HepG2 (cell line): ENCODE results near the gene CCDC73. TPM values are rescaled to one million over a fixed set of nuclear protein-coding genes. Genes with fewer than 3 reads are reported as not detected.

ENCODE experiments used
- ATAC-seq: fragments of 200-7000 bp; cut with Tn5 transposase; 3 replicates; pipeline ENCODE4 v1.9.1; 2020; ENCODE audit warnings: mild to moderate bottlenecking, moderate library complexity
- BruUV-seq: library from RNA; stranded (reverse); fragments of 400-500 nt; replicated peaks from 2 replicates; lab custom pipeline; 2021; lab: Mats Ljungman, UMichigan
- CTCF ChIA-PET: fragments of 300-600 bp; formaldehyde crosslinking; extraction: SDS; loops from one replicate; lab custom pipeline; 2021; ENCODE audit warnings: low total read pairs, inconsistent platforms, low intra/inter-chr PET ratio; lab: Yijun Ruan, JAX
- POLR2A ChIA-PET: fragments of 350-600 bp; sonication (Branson Sonifier 250); formaldehyde crosslinking; loops from one replicate; lab custom pipeline; 2020; ENCODE audit warnings: antibody characterized with exemption, inconsistent platforms; lab: Yijun Ruan, JAX
- DNase-seq: peaks from one replicate; pipeline ENCODE4 v3.0.0-alpha.2; 2015; ENCODE audit warnings: low spot score
- FAIRE-seq: peaks from 3 replicates; lab custom pipeline; 2011; peaks lifted over from hg19 to GRCh38; lab: Jason Lieb, UNC
- H2AFZ ChIP-seq: one replicate; pipeline ENCODE4 v1.6.1; 2011; ENCODE audit warnings: low read length, inconsistent platforms
- H3K27ac ChIP-seq: fragments of 300-600 bp; 3 replicates; pipeline ENCODE4 v1.8.0; 2011; ENCODE audit warnings: mixed run types, mild to moderate bottlenecking, mixed read lengths, low read length, inconsistent platforms; ENCODE audit not compliant: insufficient read depth; ENCODE audit errors: extremely low read length
- H3K27me3 ChIP-seq, 2 experiments: fragments of 200-600 bp in 1 of 2; 2 replicates in 1 of 2; 3 replicates in 1 of 2; pipeline versions ENCODE4 v1.6.0 to v1.8.0; 2011; ENCODE audit warnings: low read length in 2 of 2, mild to moderate bottlenecking in 2 of 2, moderate library complexity in 2 of 2, inconsistent platforms in 1 of 2; ENCODE audit not compliant: insufficient read depth in 2 of 2, control insufficient read depth in 1 of 2
- H3K36me3 ChIP-seq, 2 experiments: fragments of 200-600 bp in 1 of 2; replicated peaks in 1 of 2; 2 replicates in 1 of 2; 3 replicates in 1 of 2; pipeline versions ENCODE4 v1.5.1 to v1.8.0; 2011; ENCODE audit warnings: low read length in 2 of 2, inconsistent platforms in 1 of 2; ENCODE audit not compliant: insufficient read depth in 2 of 2, control insufficient read depth in 1 of 2
- H3K4me1 ChIP-seq: 2 replicates; pipeline ENCODE4 v1.5.1; 2012; ENCODE audit warnings: low read length, inconsistent platforms; ENCODE audit not compliant: insufficient read depth
- H3K4me2 ChIP-seq: 2 replicates; pipeline ENCODE4 v1.6.0; 2011; ENCODE audit warnings: low read depth, low read length, inconsistent platforms
- H3K4me3 ChIP-seq, 3 experiments: fragments of 200-600 bp in 1 of 3; sonication (generic), shearing (Covaris generic) in 1 of 3; replicated peaks in 1 of 3; 2 replicates each; pipeline ENCODE4 v1.5.1; 2011 to 2016; ENCODE audit warnings: low read length in 3 of 3, inconsistent platforms in 2 of 3, low read depth in 2 of 3, mild to moderate bottlenecking in 2 of 3, control low read depth in 1 of 3, mixed read lengths in 1 of 3; ENCODE audit not compliant: insufficient read depth in 1 of 3
- H3K79me2 ChIP-seq: one replicate; pipeline ENCODE4 v1.6.1; 2011; ENCODE audit warnings: low read length, inconsistent platforms; ENCODE audit not compliant: insufficient read depth
- H3K9ac ChIP-seq: 2 replicates; pipeline ENCODE4 v1.6.0; 2011; ENCODE audit warnings: mild to moderate bottlenecking, low read depth, low read length, inconsistent platforms; ENCODE audit not compliant: insufficient read depth
- H3K9me3 ChIP-seq: 2 replicates; pipeline ENCODE4 v1.5.1; 2012; ENCODE audit warnings: mild to moderate bottlenecking, low read length
- H4K20me1 ChIP-seq: 2 replicates; pipeline ENCODE4 v1.6.0; 2011; ENCODE audit warnings: inconsistent platforms, mild to moderate bottlenecking, low read length, moderate library complexity; ENCODE audit not compliant: insufficient read depth
- ELF3 ChIP-seq: IDR thresholded peaks from 2 replicates; pipeline ENCODE4 v1.6.1; 2016; ENCODE audit warnings: missing genetic modification reagents, missing compliant biosample characterization
- GABPA ChIP-seq, 2 experiments: IDR thresholded peaks; 2 replicates each; pipeline ENCODE4 v1.6.1; 2011 to 2016; ENCODE audit warnings: low read depth in 2 of 2, low read length in 1 of 2, missing biosample characterization in 1 of 2, missing genetic modification characterization in 1 of 2
- NR2F6 ChIP-seq, 2 experiments: IDR thresholded peaks; 2 replicates each; pipeline ENCODE4 v1.6.1; 2016; ENCODE audit warnings: antibody characterized with exemption in 1 of 2, mild to moderate bottlenecking in 1 of 2
- TEAD3 ChIP-seq: optimal IDR thresholded peaks from 2 replicates; pipeline ENCODE3; 2016; ENCODE audit warnings: borderline replicate concordance
- TIGD3 ChIP-seq: sonication (generic); formaldehyde crosslinking; IDR thresholded peaks from 2 replicates; pipeline ENCODE4 v1.5.1; 2020; ENCODE audit warnings: mild to moderate bottlenecking, missing genetic modification reagents, borderline replicate concordance
- ZFP41 ChIP-seq: sonication (generic); formaldehyde crosslinking; IDR thresholded peaks from 2 replicates; pipeline ENCODE4 v1.4.0; 2020; ENCODE audit warnings: mild to moderate bottlenecking, missing genetic modification reagents, borderline replicate concordance
- ZSCAN22 ChIP-seq: sonication (generic); formaldehyde crosslinking; IDR thresholded peaks from 2 replicates; pipeline ENCODE4 v1.4.0; 2020; ENCODE audit warnings: mild to moderate bottlenecking, missing genetic modification reagents
- WGBS: methylation state at CpG from one replicate; pipeline ENCODE4 v1.1.6; 2017; ENCODE audit warnings: low lambda C conversion rate; 5-methylcytosine and 5-hydroxymethylcytosine counted together
- in situ Hi-C: cut with HindIII; loops from 2 replicates; pipeline ENCODE4 v1.10.0; 2017; ENCODE audit warnings: low pct_unique_long_range_greater_than_20kb; ENCODE audit not compliant: extremely low pct_ligation_motif_present
- intact Hi-C: fragments of 100-400 bp; cut with micrococcal nuclease; formaldehyde crosslinking; loops from one replicate; pipeline ENCODE4 v1.10.0; 2022; ENCODE audit not compliant: unreplicated experiment
- polyA plus RNA-seq, 8 experiments: library from polyadenylated mRNA; depleted of rRNA in 3 of 8; stranded (reverse) in 7 of 8; unstranded in 1 of 8; fragments of >200 nt; fragmentation: Illumina TruSeq in 4 of 8; extraction: Trizol in 4 of 8; gene quantifications; 2 replicates each; pipeline versions ENCODE4 v1.2.1 to v1.2.3, GENCODE V29; 2011 to 2016; ENCODE audit warnings: low read depth in 4 of 8, missing spikeins in 1 of 8, mixed read lengths in 1 of 8; ENCODE audit not compliant: insufficient read depth in 1 of 8
- total RNA-seq, 5 experiments: library from RNA; depleted of rRNA; stranded (reverse); fragments of >200 nt; fragmentation: Illumina TruSeq; extraction: Trizol; gene quantifications; 2 replicates each; pipeline ENCODE4 v1.2.3, GENCODE V29; 2016; ENCODE audit warnings: low read depth in 1 of 5

CCDC73 gene
- total and polyA plus RNA-seq, 2 of the 13 experiments (the other 11 are each of a cell fraction or from before 2014, with no cell fraction given) = 0.01 to 0.11 TPM

DNA sequence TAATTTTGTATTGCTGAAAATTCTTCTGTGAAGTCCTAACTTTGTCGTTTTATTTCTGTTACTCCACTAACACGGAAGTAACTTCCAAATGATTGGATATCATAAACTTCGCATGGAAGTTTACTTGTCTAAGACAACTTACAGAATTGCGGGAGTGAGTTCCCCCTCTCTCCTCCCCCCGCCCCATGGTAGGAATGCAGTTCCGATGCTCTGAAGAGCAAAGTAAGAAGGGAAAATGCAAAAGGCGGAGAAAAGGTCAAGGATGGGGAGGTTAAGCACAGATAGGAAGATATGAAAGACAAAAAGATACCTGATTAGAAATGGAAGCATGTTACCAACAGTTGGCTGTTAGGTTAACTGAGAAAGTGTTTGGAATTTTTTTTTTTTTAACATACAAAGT is 209.5 kb downstream of the CCDC73 start:
- H4K20me1 ChIP-seq = peaks cover 35% of the 10 kb centered on the region
- 2% methylated on average over 7 of the region's 7 CpGs for WGBS
- H3K79me2 ChIP-seq = peaks cover 49% of the 10 kb centered on the region
- no peaks in the 10 kb centered on the region for H3K9me3 ChIP-seq
- peak overlapping the region; percentile 88 for H3K4me2 ChIP-seq
- ChIA-PET POLR2A (interaction anchor here (0.7 kb wide), 1 partner anchor 94 kb away, joined by 4 read pairs; no protein-coding TSS in a partner anchor), CTCF (no interaction called here)
- TF ChIP-seq ZSCAN22 (no peak), ZFP41 (CRISPR knock-in tag) (no peak), ELF3 (CRISPR knock-in tag) (0 out of 2 replicates have a peak, but pooled peaks have one; percentile 12), GABPA (IDR thresholded peaks at IDR 0.05; ENCODE audit: low read depth, low read length) (no peak), GABPA (CRISPR knock-in tag; IDR thresholded peaks at IDR 0.05; ENCODE audit: low read depth) (0 out of 2 replicates have a peak, but pooled peaks have one; percentile 17), TIGD3 (CRISPR knock-in tag) (no peak), TEAD3 (peak; percentile 38), NR2F6 (IDR thresholded peaks at IDR 0.05) (no peak), NR2F6 (CRISPR knock-in tag; IDR thresholded peaks at IDR 0.05) (peak; percentile 11; the same call in 1 of the 2 replicates)
- no peak for FAIRE-seq
- H3K36me3 ChIP-seq = peaks cover 3 to 16% of the 10 kb centered on the region in 2 experiments
- in situ Hi-C loops (no loop called here), intact Hi-C loops (loop anchor here (5.0 kb wide), 1 partner anchor 138 kb away; no protein-coding TSS in a partner anchor)
- H3K4me1 ChIP-seq = peaks cover 48% of the 10 kb centered on the region
- ATAC-seq = no peak
- TSS peak; percentile 55 for BruUV-seq
- H2AFZ ChIP-seq = no peak overlapping the region
- H3K27me3 ChIP-seq = no peaks in the 10 kb centered on the region; a peak in 1 of 5 replicates
- no peak for DNase-seq
- H3K9ac ChIP-seq = peak overlapping the region; percentile 90
- peak overlapping the region; percentile 66 to 99 (median 88) for H3K4me3 ChIP-seq
- H3K27ac ChIP-seq = no peak overlapping the region
